T-helper 1 cell treated with Interleukin-12 subunit alpha and Interleukin-12 subunit beta and Interleukin-4 antibody, amounts not matched to agents 30 ng/mL and 1 ng/mL, for 36 hours (primary cell): ENCODE measurements around the gene EGR4. TPM values are rescaled to one million over a fixed set of nuclear protein-coding genes. Genes with fewer than 3 reads are reported as not detected.

Experiments used
- intact Hi-C: fragments of 100-400 bp; cut with micrococcal nuclease; formaldehyde crosslinking; loops from one replicate; pipeline ENCODE4 v1.15.1; 2024
- total RNA-seq: library from RNA; stranded (reverse); gene quantifications from 2 replicates; pipeline ENCODE4 v1.2.3, GENCODE V29; 2022

EGR4 gene
- total RNA-seq, 1 donor from 2014 or later = 0.27 TPM

GRCh38 chr2:73252238-73253027 lies 40.9 kb downstream of the EGR4 start:
- intact Hi-C loops = no loop called here

- intact Hi-C loops = no loop called here
These were observed 42.2 kb downstream of the EGR4 start for GRCh38 chr2:73250872-73251846.

- intact Hi-C loops = no loop called here
These were observed 43.7 kb downstream of the EGR4 start for GRCh38 chr2:73249636-73250035.

- intact Hi-C loops = no loop called here
These were observed 46.5 kb downstream of the EGR4 start for GRCh38 chr2:73246850-73247249.

- intact Hi-C loops = no loop called here
These were observed 48.8 kb downstream of the EGR4 start for GRCh38 chr2:73244580-73244979.

- intact Hi-C loops = no loop called here
These were observed 49.3 kb downstream of the EGR4 start for GRCh38 chr2:73243884-73244570.

Other genes starting within 250 kb of the EGR4 start
- 9.7 and 10.3 TPM in 2 replicates for gene SFXN5, start 221.8 kb downstream of the EGR4 start, total RNA-seq
- 16.6 and 16.7 TPM in 2 replicates for gene RAB11FIP5, start 180.6 kb downstream of the EGR4 start, total RNA-seq
- gene NOTO, start 91.0 kb downstream of the EGR4 start, total RNA-seq = not detected in 2 replicates
- gene SMYD5, start 79.3 kb downstream of the EGR4 start, total RNA-seq = 24.0 and 28.3 TPM in 2 replicates
- 8.6 and 10.2 TPM in 2 replicates for gene PRADC1, start 60.3 kb downstream of the EGR4 start, total RNA-seq
- gene CCT7, start 59.2 kb downstream of the EGR4 start, total RNA-seq = 321 and 330 TPM in 2 replicates
- gene FBXO41, start 9.1 kb downstream of the EGR4 start, total RNA-seq = 16.6 and 17.5 TPM in 2 replicates
- gene ALMS1, start 92.3 kb upstream of the EGR4 start, total RNA-seq = 16.1 and 16.9 TPM in 2 replicates